HG02642 (cell line): ENCODE measurements around the gene RNF168.
"Not testable (repeated sequence)": the region's sequence is repeated elsewhere in the genome, so short reads cannot be mapped to it uniquely, and the experiment has no call there.

Experiments
- ATAC-seq: cut with Tn5 transposase; IDR thresholded peaks from one replicate; pipeline ENCODE4 v1.9.1; 2021; ENCODE audit warnings: mild to moderate bottlenecking; ENCODE audit not compliant: unreplicated experiment, poor library complexity

RNF168 gene

GRCh38 chr3:196517162-196517800, 13.7 kb upstream of the RNF168 start:
- ATAC-seq = no peak

- no peak for ATAC-seq
Observed at GRCh38 chr3:196514913-196515621, 11.5 kb upstream of the RNF168 start, which contains the start of gene SMCO1. Gene SMCO1 (minus strand): TSS chr3:196515346. CDS start chr3:196515209, 137 bp downstream.

GRCh38 chr3:196514350-196514716, 10.8 kb upstream of the RNF168 start:
- no peak for ATAC-seq

- no peak for ATAC-seq
Observed at GRCh38 chr3:196513697-196514349, 10.3 kb upstream of the RNF168 start.

- not testable (repeated sequence) for ATAC-seq
Observed at GRCh38 chr3:196511646-196512425, 8.3 kb upstream of the RNF168 start.

GRCh38 chr3:196511108-196511507, 7.5 kb upstream of the RNF168 start:
- not testable (repeated sequence) for ATAC-seq

GRCh38 chr3:196506687-196507086, 3.1 kb upstream of the RNF168 start:
- ATAC-seq = no peak

GRCh38 chr3:196504556-196504955, 988 bp upstream of the RNF168 start:
- ATAC-seq = no peak

- ATAC-seq = not testable (repeated sequence)
Observed at GRCh38 chr3:196504077-196504398, 470 bp upstream of the RNF168 start.

GRCh38 chr3:196502775-196503195, 783 bp downstream of the RNF168 start:
- ATAC-seq = peak; percentile 5

- ATAC-seq = no peak
Observed at GRCh38 chr3:196501316-196502044, 2.1 kb downstream of the RNF168 start.

- ATAC-seq = no peak
Observed at GRCh38 chr3:196499807-196500524, 3.6 kb downstream of the RNF168 start.

GRCh38 chr3:196499061-196499460, 4.5 kb downstream of the RNF168 start:
- ATAC-seq = no peak

GRCh38 chr3:196498297-196498696, 5.3 kb downstream of the RNF168 start:
- ATAC-seq = no peak

- no peak for ATAC-seq
Observed at GRCh38 chr3:196496183-196496582, 7.4 kb downstream of the RNF168 start.

- ATAC-seq = no peak
Observed at GRCh38 chr3:196493292-196493691, 10.3 kb downstream of the RNF168 start.

- no peak for ATAC-seq
Observed at GRCh38 chr3:196492080-196492479, 11.5 kb downstream of the RNF168 start.

- no peak for ATAC-seq
Observed at GRCh38 chr3:196489747-196490146, 13.8 kb downstream of the RNF168 start.

- ATAC-seq = no peak
Observed at GRCh38 chr3:196486263-196486662, 17.3 kb downstream of the RNF168 start.
